LNCAP (cell line): Measurements from ENCODE around the gene PINK1.
A peak's percentile ranks its signal among the peaks of the same experiment; 100 is the strongest.

ENCODE experiments used
- TF ChIP-seq, protein P1 (sequence below): fragments of 450-650 bp; IDR thresholded peaks from 2 replicates; pipeline ENCODE4 v1.5.1; 2017; ENCODE audit warnings: mild to moderate bottlenecking

Gene PINK1

GRCh38 chr1:20636785-20637347, 3.6 kb downstream of the PINK1 start:
- TF ChIP-seq, protein P1, sequence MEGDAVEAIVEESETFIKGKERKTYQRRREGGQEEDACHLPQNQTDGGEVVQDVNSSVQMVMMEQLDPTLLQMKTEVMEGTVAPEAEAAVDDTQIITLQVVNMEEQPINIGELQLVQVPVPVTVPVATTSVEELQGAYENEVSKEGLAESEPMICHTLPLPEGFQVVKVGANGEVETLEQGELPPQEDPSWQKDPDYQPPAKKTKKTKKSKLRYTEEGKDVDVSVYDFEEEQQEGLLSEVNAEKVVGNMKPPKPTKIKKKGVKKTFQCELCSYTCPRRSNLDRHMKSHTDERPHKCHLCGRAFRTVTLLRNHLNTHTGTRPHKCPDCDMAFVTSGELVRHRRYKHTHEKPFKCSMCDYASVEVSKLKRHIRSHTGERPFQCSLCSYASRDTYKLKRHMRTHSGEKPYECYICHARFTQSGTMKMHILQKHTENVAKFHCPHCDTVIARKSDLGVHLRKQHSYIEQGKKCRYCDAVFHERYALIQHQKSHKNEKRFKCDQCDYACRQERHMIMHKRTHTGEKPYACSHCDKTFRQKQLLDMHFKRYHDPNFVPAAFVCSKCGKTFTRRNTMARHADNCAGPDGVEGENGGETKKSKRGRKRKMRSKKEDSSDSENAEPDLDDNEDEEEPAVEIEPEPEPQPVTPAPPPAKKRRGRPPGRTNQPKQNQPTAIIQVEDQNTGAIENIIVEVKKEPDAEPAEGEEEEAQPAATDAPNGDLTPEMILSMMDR = no peak

DNA sequence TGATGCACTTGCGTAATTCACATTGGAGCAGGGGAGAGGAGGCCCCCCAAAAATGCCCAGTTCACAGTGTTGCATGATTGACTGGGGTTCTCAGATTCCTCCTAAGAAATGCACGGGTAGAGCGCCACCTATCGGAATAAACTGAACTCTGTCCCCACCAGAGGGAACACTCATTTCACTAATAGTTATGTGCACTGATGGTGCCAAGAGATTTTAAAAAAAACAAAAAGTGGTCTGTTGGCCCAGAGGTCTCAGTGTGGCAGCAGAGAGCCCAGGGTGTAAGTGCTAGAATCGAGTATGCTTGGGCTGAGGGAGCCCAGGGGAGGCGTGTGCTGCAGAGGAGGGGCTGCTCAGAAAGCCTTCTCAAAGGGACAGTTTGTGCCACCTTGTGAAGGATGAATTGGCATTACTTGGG, 6.9 kb downstream of the PINK1 start:
- TF ChIP-seq, protein P1 = peak; percentile 62

DNA sequence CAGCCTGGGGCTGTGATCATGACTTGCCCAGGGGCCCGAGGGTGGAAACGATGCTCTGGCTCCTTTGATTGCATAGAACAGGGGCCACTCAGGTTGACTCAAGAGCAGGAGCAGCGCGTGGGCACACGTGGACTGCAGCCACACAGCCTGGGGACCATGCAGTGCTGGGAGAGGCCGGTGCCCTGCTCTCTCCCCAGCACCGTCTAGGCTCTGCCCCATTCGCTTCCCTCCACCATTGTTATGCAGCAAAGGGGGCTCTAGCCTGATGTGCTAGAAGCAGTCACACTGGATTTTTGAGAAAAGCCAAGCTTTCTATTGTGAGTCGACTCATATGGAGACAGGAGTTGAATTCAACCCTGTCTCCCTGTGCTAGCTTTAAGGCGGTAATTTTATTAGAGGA, 8.7 kb downstream of the PINK1 start:
- TF ChIP-seq, protein P1 = no peak

DNA sequence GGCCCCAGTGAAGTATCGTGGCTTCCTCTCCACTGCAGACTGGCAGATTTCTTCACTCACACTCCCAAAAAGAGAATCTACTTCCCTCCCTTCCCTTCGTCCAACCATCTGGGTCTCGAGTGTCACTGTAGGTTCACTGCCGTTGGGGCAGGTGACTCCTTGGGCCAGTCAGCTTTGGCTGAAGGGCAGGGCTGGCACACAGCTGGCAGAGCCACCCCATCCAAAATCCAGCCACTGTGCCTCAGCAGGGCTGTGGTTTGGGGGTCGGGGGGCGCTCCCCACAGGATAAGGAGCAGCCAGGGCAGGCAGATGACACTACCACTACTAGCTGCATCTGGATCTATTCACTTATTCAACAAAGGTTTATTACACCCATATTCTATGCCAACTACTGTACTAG, 9.8 kb downstream of the PINK1 start:
- TF ChIP-seq, protein P1 = no peak

DNA sequence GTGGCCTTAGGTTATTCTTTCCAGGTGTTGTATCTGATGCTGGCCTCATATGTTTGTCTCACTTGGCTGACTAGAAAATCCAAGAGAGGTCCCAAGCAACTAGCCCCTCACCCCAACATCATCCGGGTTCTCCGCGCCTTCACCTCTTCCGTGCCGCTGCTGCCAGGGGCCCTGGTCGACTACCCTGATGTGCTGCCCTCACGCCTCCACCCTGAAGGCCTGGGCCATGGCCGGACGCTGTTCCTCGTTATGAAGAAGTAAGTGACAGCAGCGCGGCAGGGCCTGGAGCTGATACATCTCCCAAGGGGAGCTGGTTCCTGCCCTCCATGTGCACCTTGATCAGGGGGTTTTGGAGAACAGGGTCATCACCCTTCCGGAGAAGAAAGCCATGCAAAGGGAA, 11.2 kb downstream of the PINK1 start:
- TF ChIP-seq, protein P1 = no peak

DNA sequence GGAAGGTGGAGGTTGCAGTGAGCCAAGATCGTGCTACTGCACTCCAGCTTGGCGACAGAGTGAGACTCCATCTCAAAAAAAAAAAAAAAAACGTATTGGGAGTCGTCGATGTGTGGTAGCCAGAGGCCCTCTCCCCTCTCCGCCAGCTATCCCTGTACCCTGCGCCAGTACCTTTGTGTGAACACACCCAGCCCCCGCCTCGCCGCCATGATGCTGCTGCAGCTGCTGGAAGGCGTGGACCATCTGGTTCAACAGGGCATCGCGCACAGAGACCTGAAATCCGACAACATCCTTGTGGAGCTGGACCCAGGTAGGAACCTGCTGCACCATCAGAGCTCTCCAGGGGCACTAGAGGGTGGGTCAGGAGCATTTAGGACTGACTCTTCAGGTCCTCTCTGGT, 12.2 kb downstream of the PINK1 start:
- TF ChIP-seq, protein P1 = no peak

DNA sequence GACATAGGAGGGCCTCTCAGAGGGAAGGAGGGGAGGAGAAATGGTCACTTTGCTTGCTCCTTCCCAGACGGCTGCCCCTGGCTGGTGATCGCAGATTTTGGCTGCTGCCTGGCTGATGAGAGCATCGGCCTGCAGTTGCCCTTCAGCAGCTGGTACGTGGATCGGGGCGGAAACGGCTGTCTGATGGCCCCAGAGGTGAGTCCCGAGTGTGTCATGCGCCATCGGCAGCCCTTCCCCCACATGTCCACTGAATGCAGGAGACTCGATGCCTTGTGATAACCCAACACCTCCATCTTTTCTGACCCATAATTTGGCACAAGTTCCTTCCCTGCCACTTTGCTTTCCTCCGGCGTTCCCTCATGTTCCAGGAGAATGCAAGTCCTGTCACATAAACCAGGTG, 15.2 kb downstream of the PINK1 start:
- TF ChIP-seq, protein P1 = no peak

DNA sequence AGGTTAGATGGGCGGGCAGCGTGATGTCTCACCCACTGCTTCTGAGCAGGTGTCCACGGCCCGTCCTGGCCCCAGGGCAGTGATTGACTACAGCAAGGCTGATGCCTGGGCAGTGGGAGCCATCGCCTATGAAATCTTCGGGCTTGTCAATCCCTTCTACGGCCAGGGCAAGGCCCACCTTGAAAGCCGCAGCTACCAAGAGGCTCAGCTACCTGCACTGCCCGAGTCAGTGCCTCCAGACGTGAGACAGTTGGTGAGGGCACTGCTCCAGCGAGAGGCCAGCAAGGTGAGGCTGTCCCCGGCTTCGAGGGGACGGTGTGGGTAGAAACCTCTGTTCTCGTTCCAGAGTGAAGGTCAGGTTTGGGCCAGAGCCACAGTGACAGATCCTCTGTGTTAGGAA, 15.7 kb downstream of the PINK1 start:
- TF ChIP-seq, protein P1 = no peak
